ENCODE measurements around the gene PHLDA3.

Gene PHLDA3

DNA sequence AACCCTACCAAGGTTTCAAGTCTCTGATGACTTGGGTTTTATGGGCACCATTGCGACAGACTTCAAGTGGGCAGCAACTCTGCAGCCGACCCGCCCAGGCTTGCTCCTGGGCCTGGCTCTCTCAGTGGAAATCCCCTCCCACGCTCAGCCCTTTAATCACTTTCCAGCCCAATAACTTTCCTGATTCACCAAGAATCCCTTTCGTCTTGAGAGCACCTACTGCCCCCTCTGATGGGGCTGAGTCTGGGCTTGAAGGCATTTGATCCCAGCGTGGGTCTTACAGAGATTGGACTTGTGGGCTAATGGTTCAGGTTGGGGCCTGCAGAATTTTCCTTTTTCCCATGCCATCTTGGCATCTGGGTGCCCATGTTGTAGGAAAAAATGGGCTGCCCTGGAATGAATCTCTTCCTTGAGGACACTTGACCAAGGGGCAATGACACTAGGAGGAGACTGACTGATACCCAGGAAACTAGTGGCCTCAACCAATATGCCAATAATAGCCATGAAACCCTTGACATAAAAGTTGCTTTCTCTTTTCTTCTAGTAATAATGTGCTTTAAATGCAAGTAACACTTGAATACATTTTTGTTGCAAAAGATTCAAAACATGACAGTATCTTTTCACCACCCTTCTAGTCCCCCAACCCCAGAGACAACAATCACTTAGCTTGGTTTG, 7.8 kb upstream of the PHLDA3 start:
- H4K20me1 ChIP-seq (ENCODE audit: insufficient read depth, low read length, poor library complexity, severe bottlenecking): no peaks in the 10 kb centered on the region
- no peaks in the 10 kb centered on the region for H3F3A ChIP-seq (ENCODE audit: low read depth)
- no peaks in the 10 kb centered on the region for H3K9me2 ChIP-seq (replicated peaks; ENCODE audit: low read depth, low read length)
- no peak overlapping the region for H3K4me3 ChIP-seq (ENCODE audit: low read length, poor library complexity, severe bottlenecking)
- no peak overlapping the region for H2AFZ ChIP-seq (ENCODE audit: low read length)
- H3K27me3 ChIP-seq (ENCODE audit: insufficient read depth, low read length, poor library complexity, severe bottlenecking): no peaks in the 10 kb centered on the region
- H3K4me2 ChIP-seq (ENCODE audit: low read depth, low read length, poor library complexity, severe bottlenecking): no peak overlapping the region
- H3K9me3 ChIP-seq (ENCODE audit: insufficient read depth, low read depth, low read length): no peaks in the 10 kb centered on the region
- TF ChIP-seq EZH2phosphoT487 (IDR thresholded peaks at IDR 0.05; ENCODE audit: borderline replicate concordance): no peak
- no peak for TF ChIP-seq CTCF (conservative IDR thresholded peaks at IDR 0.05; ENCODE audit: low read length)
- no peaks in the 10 kb centered on the region for H3K36me3 ChIP-seq (ENCODE audit: insufficient read depth, low read length)
- H3K79me2 ChIP-seq (ENCODE audit: insufficient read depth, low read length): no peaks in the 10 kb centered on the region
- H3K4me1 ChIP-seq (ENCODE audit: insufficient read depth, low read length, poor library complexity, severe bottlenecking): no peaks in the 10 kb centered on the region
- no peak overlapping the region for H3K9ac ChIP-seq (ENCODE audit: low read depth, low read length, poor library complexity, severe bottlenecking)

- Histone ChIP-seq H4K20me1 (ENCODE audit: insufficient read depth, low read length, poor library complexity, severe bottlenecking) (no peaks in the 10 kb centered on the region), H3K4me3 (ENCODE audit: low read length, poor library complexity, severe bottlenecking) (no peak overlapping the region), H3F3A (ENCODE audit: low read depth) (no peaks in the 10 kb centered on the region), H3K9ac (ENCODE audit: low read depth, low read length, poor library complexity, severe bottlenecking) (no peak overlapping the region), H3K36me3 (ENCODE audit: insufficient read depth, low read length) (no peaks in the 10 kb centered on the region), H3K9me2 (replicated peaks; ENCODE audit: low read depth, low read length) (no peaks in the 10 kb centered on the region), H3K4me1 (ENCODE audit: insufficient read depth, low read length, poor library complexity, severe bottlenecking) (no peaks in the 10 kb centered on the region), H2AFZ (ENCODE audit: low read length) (no peak overlapping the region), H3K27me3 (ENCODE audit: insufficient read depth, low read length, poor library complexity, severe bottlenecking) (no peaks in the 10 kb centered on the region), H3K4me2 (ENCODE audit: low read depth, low read length, poor library complexity, severe bottlenecking) (no peak overlapping the region), H3K9me3 (ENCODE audit: insufficient read depth, low read depth, low read length) (no peaks in the 10 kb centered on the region), H3K79me2 (ENCODE audit: insufficient read depth, low read length) (no peaks in the 10 kb centered on the region)
- TF ChIP-seq CTCF (conservative IDR thresholded peaks at IDR 0.05; ENCODE audit: low read length) (no peak), EZH2phosphoT487 (IDR thresholded peaks at IDR 0.05; ENCODE audit: borderline replicate concordance) (no peak)
Observed at GRCh38 chr1:201475915-201476669, 7.1 kb upstream of the PHLDA3 start.

GRCh38 chr1:201475130-201475529, 6.1 kb upstream of the PHLDA3 start:
- Histone ChIP-seq H3K9me2 (replicated peaks; ENCODE audit: low read depth, low read length) (no peaks in the 10 kb centered on the region), H2AFZ (ENCODE audit: low read length) (no peak overlapping the region), H3K36me3 (ENCODE audit: insufficient read depth, low read length) (no peaks in the 10 kb centered on the region), H3K4me1 (ENCODE audit: insufficient read depth, low read length, poor library complexity, severe bottlenecking) (no peaks in the 10 kb centered on the region), H3K9me3 (ENCODE audit: insufficient read depth, low read depth, low read length) (no peaks in the 10 kb centered on the region), H3K27me3 (ENCODE audit: insufficient read depth, low read length, poor library complexity, severe bottlenecking) (no peaks in the 10 kb centered on the region), H3K9ac (ENCODE audit: low read depth, low read length, poor library complexity, severe bottlenecking) (no peak overlapping the region), H3K4me3 (ENCODE audit: low read length, poor library complexity, severe bottlenecking) (no peak overlapping the region), H3K79me2 (ENCODE audit: insufficient read depth, low read length) (no peaks in the 10 kb centered on the region), H3K4me2 (ENCODE audit: low read depth, low read length, poor library complexity, severe bottlenecking) (no peak overlapping the region), H3F3A (ENCODE audit: low read depth) (no peaks in the 10 kb centered on the region), H4K20me1 (ENCODE audit: insufficient read depth, low read length, poor library complexity, severe bottlenecking) (no peaks in the 10 kb centered on the region)
- TF ChIP-seq CTCF (conservative IDR thresholded peaks at IDR 0.05; ENCODE audit: low read length) (no peak), EZH2phosphoT487 (IDR thresholded peaks at IDR 0.05; ENCODE audit: borderline replicate concordance) (no peak)
